Naive B cell (primary cell): ENCODE measurements around the gene ZNF318. TPM values are rescaled to one million over a fixed set of nuclear protein-coding genes. Genes with fewer than 3 reads are reported as not detected.
"Not testable (repeated sequence)": the region's sequence is repeated elsewhere in the genome, so short reads cannot be mapped to it uniquely, and the experiment has no call there.

ENCODE experiments used
- ATAC-seq, 2 donors: fragments of 150-1000 bp; cut with Tn5 transposase; 2 replicates each; pipeline ENCODE4 v1.10.0; 2021; ENCODE audit warnings: low read depth in 2 of 2, mild to moderate bottlenecking in 2 of 2, moderate library complexity in 2 of 2
- DNase-seq: peaks from one replicate; pipeline ENCODE4 v3.0.0; 2022
- H3K27ac Mint-ChIP-seq, 6 donors: one replicate each; pipeline ENCODE4 v1.8.0; 2020 to 2022; ENCODE audit warnings: mild to moderate bottlenecking in 6 of 6, mixed read lengths in 6 of 6, moderate library complexity in 5 of 6, inconsistent platforms in 2 of 6
- H3K27me3 Mint-ChIP-seq, 3 donors: one replicate each; pipeline ENCODE4 v1.8.0; 2021 to 2022; ENCODE audit warnings: mixed read lengths in 3 of 3, mild to moderate bottlenecking in 1 of 3
- H3K36me3 Mint-ChIP-seq, 2 donors: one replicate each; pipeline ENCODE4 v1.8.0; 2020 to 2022; ENCODE audit warnings: mixed read lengths in 2 of 2, inconsistent platforms in 1 of 2, mild to moderate bottlenecking in 1 of 2
- H3K4me1 Mint-ChIP-seq, 3 donors: one replicate each; pipeline ENCODE4 v1.8.0; 2020 to 2022; ENCODE audit warnings: mixed read lengths in 3 of 3, inconsistent platforms in 1 of 3, mild to moderate bottlenecking in 1 of 3, moderate library complexity in 1 of 3
- H3K4me3 Mint-ChIP-seq, 8 donors: one replicate each; pipeline ENCODE4 v1.8.0; 2020 to 2022; ENCODE audit warnings: mild to moderate bottlenecking in 8 of 8, mixed read lengths in 8 of 8, moderate library complexity in 8 of 8, inconsistent platforms in 2 of 8
- H3K9me3 Mint-ChIP-seq, 7 donors: one replicate each; pipeline ENCODE4 v1.8.0; 2020 to 2022; ENCODE audit warnings: mixed read lengths in 7 of 7, mild to moderate bottlenecking in 5 of 7, inconsistent platforms in 2 of 7, moderate library complexity in 1 of 7
- polyA plus RNA-seq, 6 donors: library from polyadenylated mRNA; unstranded; fragments of 300-500 nt; fragmentation: Illumina TruSeq; gene quantifications; one replicate each; pipeline ENCODE4 v1.2.3, GENCODE V29; 2021; ENCODE audit warnings: low read depth in 6 of 6

The ZNF318 gene
- polyA plus RNA-seq, 6 donors from 2014 or later: 25.2 to 105 (median 43.4) TPM

DNA sequence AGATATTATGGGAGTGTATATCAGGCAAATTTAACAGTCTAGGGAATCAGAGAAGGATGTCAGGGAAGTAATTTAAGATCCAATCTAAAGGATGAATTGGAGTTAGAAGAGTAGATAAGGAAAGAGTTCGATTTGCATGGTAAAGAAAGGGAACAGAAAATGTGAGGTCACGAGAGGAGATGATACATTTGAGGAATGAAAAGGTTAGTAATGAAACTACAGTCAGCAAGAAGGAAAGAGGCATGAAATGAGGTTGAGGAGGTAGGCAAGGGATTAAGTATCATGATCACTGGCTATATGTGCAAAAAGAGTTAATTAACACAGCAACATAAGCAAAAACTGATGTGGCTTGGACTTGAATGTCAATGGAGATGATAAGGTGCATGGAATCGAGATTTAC, 22.4 kb downstream of the ZNF318 start:
- DNase-seq (no peak), ATAC-seq (no peak)
- Mint-ChIP-seq H3K9me3 (no peaks in the 10 kb centered on the region), H3K4me3 (no peak overlapping the region), H3K36me3 (peaks cover 7 to 15% of the 10 kb centered on the region in 2 donors), H3K27me3 (no peaks in the 10 kb centered on the region), H3K27ac (no peak overlapping the region), H3K4me1 (peaks cover 12 to 28% (median 14%) of the 10 kb centered on the region in 3 donors)

DNA sequence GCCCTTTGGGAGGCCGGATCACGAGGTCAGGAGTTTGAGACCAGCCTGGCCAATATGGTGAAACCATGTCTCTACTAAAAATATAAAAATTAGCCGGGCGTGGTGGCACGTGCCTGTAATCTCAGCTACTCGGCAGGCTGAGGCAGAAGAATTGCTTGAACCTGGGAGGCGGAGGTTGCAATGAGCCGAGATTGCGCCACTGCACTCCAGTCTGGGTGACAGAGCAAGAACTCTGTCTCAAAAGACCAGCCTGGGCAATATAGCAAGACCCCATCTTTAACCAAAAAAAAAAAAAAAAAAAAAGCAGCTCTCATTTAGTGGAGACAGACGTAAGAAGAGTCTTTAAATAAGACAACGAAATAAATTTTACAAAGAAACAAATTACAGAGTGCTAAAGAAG, 23.2 kb downstream of the ZNF318 start:
- ATAC-seq: not testable (repeated sequence)
- H3K36me3 Mint-ChIP-seq: peaks cover 4 to 15% of the 10 kb centered on the region in 2 donors

DNA sequence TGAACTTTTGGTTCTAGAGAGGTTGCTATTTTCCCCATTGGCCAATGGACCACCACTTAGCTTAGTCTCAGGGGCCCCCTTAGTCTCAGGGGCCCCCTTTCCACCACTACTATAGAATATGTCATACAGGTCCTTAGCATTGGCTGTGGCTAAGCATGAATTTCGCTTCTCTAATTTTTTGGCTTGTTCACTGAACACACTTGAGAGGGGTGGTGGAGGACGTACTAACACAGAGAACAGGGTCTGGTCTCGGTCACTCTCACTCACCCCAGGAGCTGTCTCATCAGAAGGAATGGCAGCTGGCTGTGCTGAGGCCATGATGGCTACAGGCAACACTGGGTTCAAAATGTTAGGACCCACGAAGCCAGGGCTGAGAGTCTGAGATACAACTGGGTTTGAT, 30.3 kb downstream of the ZNF318 start:
- Mint-ChIP-seq H3K27me3 (no peaks in the 10 kb centered on the region), H3K4me1 (peaks cover 40 to 55% (median 49%) of the 10 kb centered on the region in 3 donors), H3K9me3 (no peaks in the 10 kb centered on the region), H3K27ac (peak overlapping the region; percentile 41 to 91 (median 64)), H3K4me3 (peak overlapping the region in 2 of 8 donors; percentile 35 to 38), H3K36me3 (peaks cover 36% of the 10 kb centered on the region in 2 donors)
- ATAC-seq (peak in 1 of 2 donors; percentile 25), DNase-seq (no peak)

More for the DNA sequence above, 23.2 kb downstream of the ZNF318 start:
- not testable (repeated sequence) for H3K27me3 Mint-ChIP-seq, H3K27ac Mint-ChIP-seq, H3K9me3 Mint-ChIP-seq, H3K4me3 Mint-ChIP-seq, DNase-seq
- H3K4me1 Mint-ChIP-seq: peaks cover 12 to 22% (median 13%) of the 10 kb centered on the region in 3 donors

DNA sequence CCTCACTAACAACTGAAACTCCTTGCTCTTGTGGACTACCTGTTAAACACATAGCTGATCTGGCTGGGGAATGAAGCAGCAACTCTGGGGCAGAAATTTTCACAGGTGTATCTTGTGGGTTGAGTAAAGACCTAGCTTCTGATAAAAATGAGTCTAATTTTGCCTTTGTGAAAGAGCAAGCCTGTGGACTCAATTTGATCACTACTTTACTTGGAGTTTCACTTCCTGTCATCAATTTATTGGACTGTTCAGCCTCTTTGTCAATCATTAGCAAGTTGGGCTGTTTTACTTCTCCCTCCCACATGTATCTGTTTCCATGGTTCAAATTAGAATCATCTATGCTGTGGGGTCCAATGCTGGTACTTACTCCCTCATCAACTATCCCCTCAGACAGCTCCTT, 31.2 kb downstream of the ZNF318 start:
- Mint-ChIP-seq H3K9me3 (no peaks in the 10 kb centered on the region), H3K36me3 (peaks cover 34 to 36% of the 10 kb centered on the region in 2 donors), H3K27ac (peak overlapping the region; percentile 24 to 91 (median 80)), H3K27me3 (no peaks in the 10 kb centered on the region), H3K4me3 (peak overlapping the region in 2 of 8 donors; percentile 4 to 17), H3K4me1 (peaks cover 37 to 55% (median 53%) of the 10 kb centered on the region in 3 donors)
- ATAC-seq: peak; percentile 50 to 56
- DNase-seq: peak; percentile 7

DNA sequence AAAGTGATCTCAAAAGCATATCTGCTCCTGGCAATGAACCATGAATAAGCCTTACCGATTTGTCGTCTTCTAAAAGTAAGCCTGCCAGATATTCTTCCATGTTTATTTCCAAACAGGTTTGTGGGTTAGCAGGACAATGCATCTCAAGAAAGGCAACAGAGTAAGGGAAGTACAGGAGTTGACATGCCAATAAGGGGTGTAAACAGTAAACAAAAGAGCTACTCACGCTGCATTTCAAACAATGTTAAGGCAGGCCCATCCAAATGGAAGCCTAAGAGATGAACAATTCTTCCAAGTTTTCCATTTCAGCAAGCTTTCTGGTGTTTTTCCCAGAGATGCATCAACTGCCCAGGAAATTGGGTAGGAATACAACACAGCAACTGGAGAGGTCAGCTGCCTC, 33.1 kb downstream of the ZNF318 start:
- H3K4me3 Mint-ChIP-seq: no peak overlapping the region
- DNase-seq (no peak), ATAC-seq (no peak)
- H3K4me1 Mint-ChIP-seq: peaks cover 37 to 58% (median 52%) of the 10 kb centered on the region in 3 donors
- no peaks in the 10 kb centered on the region for H3K27me3 Mint-ChIP-seq
- H3K36me3 Mint-ChIP-seq: peaks cover 30 to 41% of the 10 kb centered on the region in 2 donors
- H3K27ac Mint-ChIP-seq: peak overlapping the region in 2 of 6 donors; percentile 10 to 82
- no peaks in the 10 kb centered on the region for H3K9me3 Mint-ChIP-seq

DNA sequence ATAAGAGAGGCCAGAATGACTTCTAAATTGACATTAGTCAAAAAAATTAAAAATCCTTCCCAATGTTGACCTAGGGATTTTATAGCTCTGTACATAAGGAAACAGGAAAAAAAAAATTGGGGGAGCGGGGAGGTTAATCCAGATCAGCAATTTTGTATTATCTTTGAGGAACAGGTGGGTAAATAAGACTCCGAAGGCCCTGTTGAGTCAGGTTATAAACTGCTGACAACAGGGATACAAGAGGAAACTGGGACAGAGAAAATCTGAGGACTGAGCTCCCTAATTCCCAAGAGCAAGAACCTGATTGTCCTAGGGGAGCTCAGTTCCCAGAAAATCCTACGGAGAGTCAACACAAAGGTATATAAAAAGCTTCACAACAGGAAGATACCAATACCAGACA, 34.0 kb downstream of the ZNF318 start:
- Mint-ChIP-seq H3K27ac (peak overlapping the region in 3 of 6 donors; percentile 46 to 70 (median 57)), H3K4me1 (peaks cover 41 to 59% (median 56%) of the 10 kb centered on the region in 3 donors), H3K36me3 (peaks cover 22 to 41% of the 10 kb centered on the region in 2 donors), H3K4me3 (no peak overlapping the region), H3K9me3 (no peaks in the 10 kb centered on the region), H3K27me3 (no peaks in the 10 kb centered on the region)
- no peak for ATAC-seq
- DNase-seq: no peak

DNA sequence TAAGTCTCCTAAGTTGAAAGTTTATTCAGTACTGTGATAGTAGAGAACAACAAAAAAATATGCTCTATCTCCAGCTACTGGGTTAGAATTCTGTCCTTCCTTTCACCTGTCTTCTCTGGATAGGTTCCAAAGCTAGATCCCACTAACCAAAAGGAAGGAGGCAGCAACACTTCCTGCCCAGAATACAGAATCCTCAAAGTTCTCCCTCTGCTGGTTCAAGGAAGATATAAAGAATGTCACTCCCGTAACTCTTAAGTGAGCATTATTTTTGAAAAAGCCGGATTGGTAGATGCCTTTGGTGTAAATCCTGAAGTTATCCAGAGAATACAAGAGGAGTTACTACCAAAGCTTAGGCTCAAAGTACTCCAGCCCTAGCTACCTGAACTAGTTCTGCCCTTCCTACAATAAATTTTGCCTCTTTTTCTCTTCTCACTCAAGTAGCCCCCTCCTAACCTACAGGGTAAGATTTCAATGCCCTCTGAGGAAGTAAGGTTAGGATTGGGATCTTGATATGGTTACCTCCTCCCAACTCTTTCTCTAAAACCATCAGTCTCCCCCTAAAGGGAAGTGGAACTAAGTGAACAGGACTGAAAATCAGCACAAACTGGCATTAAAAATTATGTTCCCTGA, 34.9 kb downstream of the ZNF318 start:
- peaks cover 14 to 32% of the 10 kb centered on the region in 2 donors for H3K36me3 Mint-ChIP-seq
- no peak overlapping the region for H3K4me3 Mint-ChIP-seq
- no peaks in the 10 kb centered on the region for H3K27me3 Mint-ChIP-seq
- peak overlapping the region in 4 of 6 donors; percentile 29 to 84 (median 66) for H3K27ac Mint-ChIP-seq
- DNase-seq: no peak
- H3K9me3 Mint-ChIP-seq: no peaks in the 10 kb centered on the region
- peaks cover 36 to 51% (median 48%) of the 10 kb centered on the region in 3 donors for H3K4me1 Mint-ChIP-seq
- ATAC-seq: peak in 1 of 2 donors; percentile 23

DNA sequence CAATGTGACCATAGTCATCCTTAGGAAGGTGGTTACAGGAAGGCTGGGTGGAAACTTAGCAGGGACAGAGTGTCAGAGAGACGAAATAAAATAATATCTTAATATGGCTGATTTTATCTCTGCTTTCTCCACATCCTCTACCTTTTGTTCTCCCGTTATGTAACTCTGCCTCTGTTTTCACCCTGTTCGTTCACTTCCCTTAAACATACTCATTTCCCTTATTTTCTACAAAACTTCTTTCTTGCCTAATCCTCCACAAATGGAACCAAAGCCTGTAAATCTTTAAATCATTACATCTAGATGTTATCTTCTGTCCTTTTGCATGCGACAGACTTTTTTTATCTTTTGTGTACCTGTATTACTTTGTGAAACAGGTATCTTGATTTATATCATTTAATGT, 37.6 kb downstream of the ZNF318 start:
- peak in 1 of 2 donors; percentile 25 for ATAC-seq
- Mint-ChIP-seq H3K4me1 (peaks cover 24 to 30% (median 26%) of the 10 kb centered on the region in 3 donors), H3K4me3 (no peak overlapping the region), H3K36me3 (peaks cover 8 to 26% of the 10 kb centered on the region in 2 donors), H3K27me3 (no peaks in the 10 kb centered on the region), H3K9me3 (no peaks in the 10 kb centered on the region), H3K27ac (peak overlapping the region in 4 of 6 donors; percentile 8 to 82 (median 40))
- DNase-seq: no peak

DNA sequence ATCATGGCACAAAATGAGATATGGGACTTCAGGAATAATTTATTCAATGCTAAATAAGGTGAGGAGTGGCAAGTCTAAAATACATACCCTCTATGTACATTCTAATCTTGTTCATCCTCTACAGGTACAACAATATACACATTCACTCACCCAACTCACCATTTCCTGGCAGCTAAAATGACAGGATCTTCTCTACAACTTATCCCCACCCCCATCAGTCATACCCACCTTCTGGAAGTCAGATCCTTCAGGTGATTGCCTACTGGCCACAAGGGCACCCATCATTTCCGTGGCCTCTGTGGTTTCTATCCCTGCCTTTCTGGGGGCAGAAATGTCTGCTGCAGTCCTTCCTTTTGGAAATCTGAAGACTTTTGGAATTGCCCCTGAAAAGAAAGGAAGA, 38.0 kb downstream of the ZNF318 start:
- Mint-ChIP-seq H3K4me3 (no peak overlapping the region), H3K4me1 (peaks cover 24 to 30% (median 24%) of the 10 kb centered on the region in 3 donors), H3K36me3 (peaks cover 8 to 21% of the 10 kb centered on the region in 2 donors), H3K9me3 (no peaks in the 10 kb centered on the region), H3K27me3 (no peaks in the 10 kb centered on the region), H3K27ac (peak overlapping the region in 4 of 6 donors; percentile 8 to 92 (median 68))
- no peak for ATAC-seq
- no peak for DNase-seq

DNA sequence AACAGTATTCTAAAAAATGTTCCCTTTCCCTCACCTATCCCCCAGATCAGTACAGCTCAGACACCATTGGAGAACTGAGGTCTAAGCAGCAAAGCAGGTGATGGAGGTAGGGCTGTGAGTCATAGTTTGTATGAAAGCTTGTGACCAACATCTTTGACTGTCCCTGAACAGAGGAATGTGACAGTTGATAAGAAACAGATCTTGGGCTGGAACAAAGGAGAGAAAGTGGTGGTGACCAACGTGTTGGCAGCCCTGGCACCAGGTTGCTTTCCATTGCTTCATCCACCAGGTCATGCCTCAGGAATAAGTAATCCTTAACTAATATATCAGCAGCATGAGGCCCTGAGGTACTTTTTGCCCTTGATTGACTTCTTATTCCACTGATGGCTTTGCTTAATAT, 40.9 kb downstream of the ZNF318 start:
- H3K9me3 Mint-ChIP-seq: peaks cover 0 to 2% (median 0%) of the 10 kb centered on the region in 7 donors
- H3K36me3 Mint-ChIP-seq: peaks cover 8 to 31% of the 10 kb centered on the region in 2 donors
- no peaks in the 10 kb centered on the region for H3K27me3 Mint-ChIP-seq
- peak overlapping the region in 4 of 6 donors; percentile 38 to 78 (median 51) for H3K27ac Mint-ChIP-seq
- no peak for ATAC-seq
- DNase-seq: no peak
- peaks cover 11 to 28% (median 26%) of the 10 kb centered on the region in 3 donors for H3K4me1 Mint-ChIP-seq
- H3K4me3 Mint-ChIP-seq: no peak overlapping the region

DNA sequence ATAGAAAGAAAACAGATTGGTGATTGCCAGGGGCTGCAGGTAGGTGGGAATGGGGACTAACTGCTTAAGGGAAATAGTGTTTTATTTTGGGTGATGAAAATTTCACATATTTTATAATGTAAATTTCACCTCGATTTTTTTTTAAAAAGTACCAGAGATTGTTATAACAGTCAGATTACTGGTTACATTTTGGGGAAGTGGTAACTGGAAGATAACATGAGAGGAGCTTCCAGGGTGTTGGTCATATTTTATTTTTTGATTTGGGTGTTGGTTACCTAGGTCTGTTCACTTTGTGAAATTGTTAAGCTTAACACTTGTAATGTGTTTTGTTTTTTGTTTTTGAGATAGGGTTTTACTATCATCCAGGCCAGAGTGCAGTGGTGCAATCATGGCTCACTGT, 43.6 kb downstream of the ZNF318 start:
- H3K36me3 Mint-ChIP-seq: peaks cover 8 to 23% of the 10 kb centered on the region in 2 donors
- no peak for DNase-seq
- peak in 1 of 2 donors; percentile 38 for ATAC-seq
- H3K4me1 Mint-ChIP-seq: peaks cover 12 to 37% (median 37%) of the 10 kb centered on the region in 3 donors
- peak overlapping the region in 3 of 6 donors; percentile 32 to 90 (median 47) for H3K27ac Mint-ChIP-seq
- H3K9me3 Mint-ChIP-seq: peaks cover 0 to 5% (median 2%) of the 10 kb centered on the region in 7 donors
- H3K27me3 Mint-ChIP-seq: no peaks in the 10 kb centered on the region
- no peak overlapping the region for H3K4me3 Mint-ChIP-seq

DNA sequence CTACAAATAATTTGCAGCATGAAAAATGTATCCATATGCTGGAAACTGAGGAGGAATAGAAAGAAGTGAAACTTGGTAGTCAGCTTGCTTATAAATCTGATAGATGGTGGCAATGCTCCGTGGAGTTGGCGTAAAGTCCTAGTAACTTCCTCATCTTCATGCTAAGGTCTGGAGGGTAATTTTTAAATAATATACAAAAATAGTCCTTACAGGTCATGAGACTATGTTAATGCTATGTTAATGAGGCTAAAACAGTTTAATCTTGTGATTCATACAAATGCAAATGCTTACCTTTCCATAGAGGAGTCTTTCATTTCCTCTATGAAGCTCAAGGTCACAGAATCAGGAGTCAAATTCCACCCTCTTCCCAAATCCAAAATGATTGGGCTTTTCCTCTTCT, 51.4 kb downstream of the ZNF318 start:
- Mint-ChIP-seq H3K4me3 (peak overlapping the region; percentile 7 to 65 (median 42)), H3K9me3 (peaks cover 0 to 5% (median 1%) of the 10 kb centered on the region in 7 donors), H3K36me3 (peaks cover 16% of the 10 kb centered on the region in 2 donors), H3K4me1 (peaks cover 44 to 91% (median 84%) of the 10 kb centered on the region in 3 donors), H3K27ac (peak overlapping the region; percentile 80 to 99 (median 96)), H3K27me3 (no peaks in the 10 kb centered on the region)
- DNase-seq: peak; percentile 55
- ATAC-seq: peak; percentile 86 to 88

DNA sequence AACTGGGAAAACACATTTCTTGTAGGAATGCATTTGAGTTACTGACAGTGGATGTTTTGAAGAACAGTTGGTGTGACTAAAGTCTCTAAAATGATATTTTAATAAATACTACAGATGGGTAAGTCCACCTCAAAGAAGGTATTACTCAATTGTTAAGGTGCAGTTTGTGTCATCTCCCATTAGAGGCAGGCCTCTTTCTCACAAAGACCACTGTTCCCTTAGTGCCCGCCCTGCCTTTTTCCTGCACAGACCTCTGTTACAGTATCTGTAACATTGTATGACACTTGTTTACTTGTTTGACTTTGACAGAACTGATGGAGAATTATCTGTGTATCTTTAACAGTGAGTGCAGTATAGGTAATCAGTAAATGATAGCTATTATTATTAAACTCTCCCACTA, 55.6 kb downstream of the ZNF318 start:
- no peak for ATAC-seq

DNA sequence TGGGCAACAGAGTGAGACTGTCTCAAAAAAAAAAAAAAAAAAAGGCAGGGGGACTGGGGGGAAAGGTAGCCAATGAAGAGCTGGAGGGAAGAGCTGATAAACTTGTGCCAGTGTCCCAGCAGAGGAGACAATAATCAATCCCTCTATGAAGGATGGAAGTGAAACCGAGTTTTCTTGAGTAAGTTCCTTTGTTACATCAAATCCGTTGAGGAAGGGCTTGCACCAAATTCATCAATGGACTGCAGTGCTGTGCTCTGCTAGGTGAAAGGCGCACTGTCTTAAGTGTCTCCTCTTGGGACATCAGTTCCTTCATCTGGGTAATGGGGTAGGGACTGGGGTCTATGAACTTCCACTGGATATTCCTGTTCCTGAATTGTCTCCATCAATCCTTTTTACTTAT, 57.8 kb downstream of the ZNF318 start:
- H3K4me3 Mint-ChIP-seq: peak overlapping the region in 3 of 8 donors; percentile 35 to 79 (median 50)
- H3K36me3 Mint-ChIP-seq: peaks cover 7 to 12% of the 10 kb centered on the region in 2 donors
- H3K4me1 Mint-ChIP-seq: peaks cover 40 to 94% (median 80%) of the 10 kb centered on the region in 3 donors
- ATAC-seq (no peak), DNase-seq (no peak)
- no peaks in the 10 kb centered on the region for H3K27me3 Mint-ChIP-seq
- H3K27ac Mint-ChIP-seq: peak overlapping the region in 2 of 6 donors; percentile 83 to 84
- H3K9me3 Mint-ChIP-seq: peaks cover 0 to 6% (median 0%) of the 10 kb centered on the region in 7 donors

More for the DNA sequence above, 55.6 kb downstream of the ZNF318 start:
- DNase-seq: no peak
- H3K36me3 Mint-ChIP-seq: peaks cover 7 to 12% of the 10 kb centered on the region in 2 donors
- H3K27ac Mint-ChIP-seq: peak overlapping the region in 5 of 6 donors; percentile 23 to 64 (median 24)
- H3K4me1 Mint-ChIP-seq: peaks cover 45 to 94% (median 82%) of the 10 kb centered on the region in 3 donors
- H3K4me3 Mint-ChIP-seq: peak overlapping the region in 1 of 8 donors; percentile 76
- no peaks in the 10 kb centered on the region for H3K27me3 Mint-ChIP-seq
- peaks cover 0 to 6% (median 0%) of the 10 kb centered on the region in 7 donors for H3K9me3 Mint-ChIP-seq
